GM12872 (cell line): ENCODE results near the gene PTPN5.

ENCODE experiments used
- CTCF ChIP-seq: IDR thresholded peaks from 3 replicates; pipeline ENCODE4 v1.5.1; 2011; ENCODE audit warnings: low read depth, mild to moderate bottlenecking, low read length, moderate library complexity; ENCODE audit not compliant: insufficient read depth

Gene PTPN5

GRCh38 chr11:18728658-18729057, 62.9 kb downstream of the PTPN5 start:
- TF ChIP-seq CTCF: no peak

GRCh38 chr11:18727479-18728236, 63.9 kb downstream of the PTPN5 start:
- peak; percentile 97 for TF ChIP-seq CTCF

- TF ChIP-seq CTCF: no peak
These were observed 65.6 kb downstream of the PTPN5 start, which contains the start of gene IGSF22 for GRCh38 chr11:18726040-18726439. IGSF22 (minus strand) TSS chr11:18726188; CDS start chr11:18724236, 1,952 bp downstream.

- TF ChIP-seq CTCF: no peak
These were observed 67.6 kb downstream of the PTPN5 start for GRCh38 chr11:18723991-18724390.

- TF ChIP-seq CTCF: no peak
These were observed 69.3 kb downstream of the PTPN5 start for GRCh38 chr11:18722293-18722637.

GRCh38 chr11:18721561-18722292, 69.9 kb downstream of the PTPN5 start:
- peak; percentile 99 for TF ChIP-seq CTCF

- no peak for TF ChIP-seq CTCF
These were observed 70.6 kb downstream of the PTPN5 start for GRCh38 chr11:18720808-18721560.
